OCI-LY7 (cell line): Measurements from ENCODE around the gene BLNK.
"Not testable (repeated sequence)": the region's sequence is repeated elsewhere in the genome, so short reads cannot be mapped to it uniquely, and the experiment has no call there.

Source experiments
- CTCF ChIP-seq: fragments of 200-600 bp; sonication (generic); conservative IDR thresholded peaks from 2 replicates; pipeline ENCODE4 v1.5.1; 2014; ENCODE audit warnings: mild to moderate bottlenecking, antibody characterized with exemption, low read length, moderate library complexity, mixed read lengths
- EZH2phosphoT487 ChIP-seq: fragments of 200-600 bp; sonication (generic); IDR thresholded peaks from 2 replicates; pipeline ENCODE4 v1.6.1; 2018; ENCODE audit warnings: low read depth, borderline replicate concordance, mild to moderate bottlenecking, mixed run types, antibody characterized with exemption, low read length, moderate library complexity, mixed read lengths

GRCh38 chr10:96189505-96189904, 81.9 kb downstream of the BLNK start:
- TF ChIP-seq CTCF, EZH2phosphoT487: not testable (repeated sequence)
